Measurements from ENCODE around the gene CIB1. TPM values are rescaled to one million over a fixed set of nuclear protein-coding genes. Genes with fewer than 3 reads are reported as not detected.

CIB1 gene
- total RNA-seq, 1 donor from 2014 or later, result 17.6 TPM

DNA sequence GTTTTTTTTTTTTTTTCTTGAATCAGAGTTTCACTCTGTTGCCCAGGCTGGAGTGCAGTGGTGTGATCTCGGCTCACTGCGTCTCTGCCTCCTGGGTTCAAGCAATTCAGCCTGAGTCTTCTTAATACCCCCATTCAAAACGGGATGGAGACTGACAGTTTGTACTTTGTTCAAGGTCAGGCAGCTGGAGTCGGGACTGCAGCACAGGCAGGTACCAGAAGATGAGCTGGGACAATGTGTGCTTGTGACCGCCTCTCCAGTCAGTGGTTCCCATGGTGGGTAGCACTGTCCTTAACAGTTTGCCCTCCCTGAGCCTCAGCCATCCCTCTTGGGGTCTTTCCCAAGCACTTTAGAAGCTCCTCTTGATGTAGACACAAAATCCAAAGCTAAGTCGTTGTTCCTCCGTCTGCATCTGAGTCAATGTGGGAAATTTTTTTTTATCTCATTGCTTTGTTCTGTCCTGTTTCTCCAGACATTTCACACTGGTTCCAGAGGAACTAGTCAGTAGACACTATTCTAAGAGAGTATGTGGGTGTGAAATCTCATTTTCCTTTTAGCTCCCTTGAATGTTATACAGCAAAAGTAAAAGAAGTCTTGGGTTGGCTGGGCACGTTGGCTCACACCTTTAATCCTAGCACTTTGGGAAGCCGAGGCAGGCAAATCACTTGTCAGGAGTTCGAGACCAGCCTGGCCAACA, 10.3 kb upstream of the CIB1 start:
- Mint-ChIP-seq H3K27me3 (ENCODE audit: low read depth) (no peaks in the 10 kb centered on the region), H3K27ac (no peak overlapping the region), H3K4me1 (peaks cover 3% of the 10 kb centered on the region), H3K4me3 (no peak overlapping the region), H3K36me3 (peaks cover 7% of the 10 kb centered on the region), H3K9me3 (no peaks in the 10 kb centered on the region)
- DNase-seq (ENCODE audit: low spot score in 2 of 2, unreplicated experiment in 2 of 2), result no peak
- TF ChIP-seq, protein P1, sequence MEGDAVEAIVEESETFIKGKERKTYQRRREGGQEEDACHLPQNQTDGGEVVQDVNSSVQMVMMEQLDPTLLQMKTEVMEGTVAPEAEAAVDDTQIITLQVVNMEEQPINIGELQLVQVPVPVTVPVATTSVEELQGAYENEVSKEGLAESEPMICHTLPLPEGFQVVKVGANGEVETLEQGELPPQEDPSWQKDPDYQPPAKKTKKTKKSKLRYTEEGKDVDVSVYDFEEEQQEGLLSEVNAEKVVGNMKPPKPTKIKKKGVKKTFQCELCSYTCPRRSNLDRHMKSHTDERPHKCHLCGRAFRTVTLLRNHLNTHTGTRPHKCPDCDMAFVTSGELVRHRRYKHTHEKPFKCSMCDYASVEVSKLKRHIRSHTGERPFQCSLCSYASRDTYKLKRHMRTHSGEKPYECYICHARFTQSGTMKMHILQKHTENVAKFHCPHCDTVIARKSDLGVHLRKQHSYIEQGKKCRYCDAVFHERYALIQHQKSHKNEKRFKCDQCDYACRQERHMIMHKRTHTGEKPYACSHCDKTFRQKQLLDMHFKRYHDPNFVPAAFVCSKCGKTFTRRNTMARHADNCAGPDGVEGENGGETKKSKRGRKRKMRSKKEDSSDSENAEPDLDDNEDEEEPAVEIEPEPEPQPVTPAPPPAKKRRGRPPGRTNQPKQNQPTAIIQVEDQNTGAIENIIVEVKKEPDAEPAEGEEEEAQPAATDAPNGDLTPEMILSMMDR (IDR thresholded peaks at IDR 0.05; ENCODE audit: unreplicated experiment), result no peak

DNA sequence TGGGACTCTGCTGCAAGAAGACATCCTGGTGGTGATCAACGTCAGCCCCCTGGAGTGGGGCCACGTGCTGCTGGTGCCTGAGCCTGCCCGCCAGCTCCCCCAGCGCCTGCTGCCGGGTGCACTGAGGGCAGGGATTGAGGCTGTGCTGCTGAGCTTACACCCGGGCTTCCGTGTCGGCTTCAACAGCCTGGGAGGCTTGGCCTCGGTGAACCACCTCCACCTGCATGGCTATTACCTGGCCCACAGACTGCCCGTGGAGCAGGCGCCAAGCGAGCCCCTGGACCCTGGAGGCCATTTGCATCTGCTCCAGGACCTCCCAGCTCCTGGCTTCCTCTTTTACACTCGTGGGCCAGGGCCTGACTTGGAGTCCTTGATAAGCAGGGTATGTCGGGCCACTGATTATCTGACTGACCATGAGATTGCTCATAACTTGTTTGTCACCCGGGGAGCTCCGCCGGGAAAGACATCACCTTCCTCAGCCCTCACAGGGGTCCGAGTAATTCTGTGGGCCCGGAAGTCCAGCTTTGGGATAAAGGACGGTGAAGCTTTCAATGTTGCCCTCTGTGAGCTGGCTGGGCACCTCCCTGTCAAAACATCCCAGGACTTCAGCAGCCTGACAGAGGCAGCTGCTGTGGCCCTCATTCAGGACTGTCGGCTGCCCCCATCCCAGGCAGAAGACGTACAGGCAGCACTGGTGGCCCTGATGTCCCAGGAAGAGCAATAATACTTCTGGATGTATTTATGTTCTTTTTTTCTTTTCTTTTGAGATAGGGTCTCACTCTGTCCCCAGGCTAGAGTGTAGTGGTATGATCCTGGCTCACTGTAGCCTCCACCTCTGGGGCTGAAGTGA, 7.8 kb upstream of the CIB1 start:
- no peak overlapping the region for H3K27ac Mint-ChIP-seq
- peaks cover 14% of the 10 kb centered on the region for H3K36me3 Mint-ChIP-seq
- no peak overlapping the region for H3K4me3 Mint-ChIP-seq
- H3K27me3 Mint-ChIP-seq (ENCODE audit: low read depth), result no peaks in the 10 kb centered on the region
- DNase-seq (ENCODE audit: low spot score in 2 of 2, unreplicated experiment in 2 of 2), result no peak
- TF ChIP-seq, protein P1 (IDR thresholded peaks at IDR 0.05; ENCODE audit: unreplicated experiment), result no peak
- H3K4me1 Mint-ChIP-seq, result no peaks in the 10 kb centered on the region
- H3K9me3 Mint-ChIP-seq, result no peaks in the 10 kb centered on the region

DNA sequence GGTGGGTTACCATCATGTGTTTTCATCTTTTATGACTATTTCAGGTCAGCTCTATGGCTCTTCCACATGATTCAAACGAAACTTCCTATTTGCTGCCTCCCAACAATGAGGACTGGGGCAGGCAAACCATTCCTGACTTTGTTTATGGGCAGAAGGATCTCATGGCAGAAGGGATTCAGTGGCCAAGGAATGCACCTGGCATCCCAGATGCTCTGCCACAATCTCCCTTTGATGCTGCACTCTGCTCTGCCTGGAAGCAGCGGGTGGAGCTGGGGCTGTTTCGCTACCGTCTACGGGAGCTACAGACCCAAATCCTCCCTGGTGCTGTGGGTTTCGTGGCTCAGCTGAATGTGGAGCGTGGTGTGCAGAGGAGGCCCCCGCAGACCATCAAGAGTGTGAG, 7.1 kb upstream of the CIB1 start:
- H3K9me3 Mint-ChIP-seq, result no peaks in the 10 kb centered on the region
- no peak overlapping the region for H3K4me3 Mint-ChIP-seq
- no peaks in the 10 kb centered on the region for H3K4me1 Mint-ChIP-seq
- peaks cover 17% of the 10 kb centered on the region for H3K36me3 Mint-ChIP-seq
- no peak overlapping the region for H3K27ac Mint-ChIP-seq
- TF ChIP-seq, protein P1 (IDR thresholded peaks at IDR 0.05; ENCODE audit: unreplicated experiment), result no peak
- no peaks in the 10 kb centered on the region for H3K27me3 Mint-ChIP-seq (ENCODE audit: low read depth)
- DNase-seq (ENCODE audit: low spot score in 2 of 2, unreplicated experiment in 2 of 2), result no peak

DNA sequence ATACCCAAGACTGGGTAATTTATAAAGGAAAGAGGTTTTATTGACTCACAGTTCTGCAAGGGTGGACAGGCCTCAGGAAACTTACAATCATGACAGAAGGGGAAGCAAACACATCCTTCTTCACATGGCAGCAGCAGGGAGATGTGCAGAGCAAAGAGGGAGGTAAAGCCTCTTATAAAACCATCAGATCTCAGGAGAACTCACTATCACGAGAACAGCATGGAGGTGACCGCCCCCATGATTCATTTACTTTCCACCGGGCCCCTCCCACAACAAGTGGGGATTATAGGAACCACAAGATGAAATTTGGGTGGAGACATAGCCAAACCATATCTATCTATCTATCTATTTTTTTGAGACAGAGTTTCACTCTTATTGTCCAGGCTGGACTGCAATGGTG, 5.6 kb upstream of the CIB1 start:
- Mint-ChIP-seq H3K4me1 (peaks cover 8% of the 10 kb centered on the region), H3K4me3 (no peak overlapping the region), H3K27ac (no peak overlapping the region), H3K27me3 (ENCODE audit: low read depth) (no peaks in the 10 kb centered on the region), H3K36me3 (peaks cover 17% of the 10 kb centered on the region), H3K9me3 (no peaks in the 10 kb centered on the region)
- TF ChIP-seq, protein P1 (IDR thresholded peaks at IDR 0.05; ENCODE audit: unreplicated experiment), result no peak
- no peak for DNase-seq (ENCODE audit: low spot score in 2 of 2, unreplicated experiment in 2 of 2)

DNA sequence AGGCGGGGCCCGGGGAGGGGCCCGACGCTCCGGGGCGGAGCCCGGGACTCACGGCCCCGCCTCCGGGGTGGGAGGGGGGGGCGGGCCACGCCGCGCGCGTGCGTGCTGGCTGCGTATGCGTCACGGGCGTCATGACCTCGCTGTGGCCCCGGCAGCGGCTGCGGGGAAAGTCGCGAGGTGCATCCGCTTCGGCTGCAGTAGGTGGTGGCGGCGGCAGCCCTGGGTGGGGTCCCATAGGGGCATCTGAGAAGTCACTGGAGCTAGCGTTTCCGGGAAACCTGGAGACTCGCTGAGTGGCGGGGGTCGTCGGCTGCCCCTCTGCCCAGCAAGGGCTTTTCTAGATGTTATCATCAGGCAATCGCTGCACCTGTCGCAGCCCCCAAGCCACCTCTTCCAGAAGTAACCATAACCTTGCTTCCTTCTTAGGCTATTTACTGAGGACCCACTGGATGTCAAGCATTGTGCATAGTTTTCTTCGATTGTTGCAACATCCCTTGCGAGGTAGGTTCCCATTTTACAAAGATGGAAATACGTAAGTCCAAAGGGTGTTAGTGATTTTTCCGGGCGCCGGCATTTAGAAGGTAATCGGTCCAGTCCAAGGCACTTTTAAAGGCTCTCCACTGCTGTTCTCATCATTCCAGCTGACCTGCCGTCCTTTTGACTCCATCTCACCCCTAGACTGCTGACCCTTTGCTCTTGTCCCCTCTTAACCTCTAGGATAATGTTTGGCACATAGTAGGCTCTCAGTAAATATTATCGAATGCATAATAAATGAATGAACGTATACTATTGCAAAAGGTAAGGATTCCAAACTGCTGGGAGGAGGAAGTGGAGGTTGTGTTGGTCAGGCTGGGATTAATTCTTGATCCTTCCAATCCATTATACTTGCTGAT, 601 bp upstream of the CIB1 start, which contains the start of gene GDPGP1:
GDPGP1 (plus strand) TSS at position 114 of the 893 bp plus-strand sequence. CDS start 6,700 bp downstream, outside the sequence.
- H3K4me1 Mint-ChIP-seq, result peaks cover 12% of the 10 kb centered on the region
- peak within 1 kb of the TSS; percentile 88 for H3K27ac Mint-ChIP-seq
- peak within 1 kb of the TSS; percentile 75 for H3K4me3 Mint-ChIP-seq
- TF ChIP-seq, protein P1 (IDR thresholded peaks at IDR 0.05; ENCODE audit: unreplicated experiment), result peak; percentile 1
- no peaks in the 10 kb centered on the region for H3K27me3 Mint-ChIP-seq (ENCODE audit: low read depth)
- peaks cover 15% of the 10 kb centered on the region for H3K36me3 Mint-ChIP-seq
- H3K9me3 Mint-ChIP-seq, result no peaks in the 10 kb centered on the region
- DNase-seq (ENCODE audit: low spot score in 2 of 2, unreplicated experiment in 2 of 2), result peak in 1 of 2 experiments; percentile 85

All from mesothelial cell of epicardium (in vitro differentiated cells).